Measurements from ENCODE around the gene PARP6.

PARP6 gene

DNA sequence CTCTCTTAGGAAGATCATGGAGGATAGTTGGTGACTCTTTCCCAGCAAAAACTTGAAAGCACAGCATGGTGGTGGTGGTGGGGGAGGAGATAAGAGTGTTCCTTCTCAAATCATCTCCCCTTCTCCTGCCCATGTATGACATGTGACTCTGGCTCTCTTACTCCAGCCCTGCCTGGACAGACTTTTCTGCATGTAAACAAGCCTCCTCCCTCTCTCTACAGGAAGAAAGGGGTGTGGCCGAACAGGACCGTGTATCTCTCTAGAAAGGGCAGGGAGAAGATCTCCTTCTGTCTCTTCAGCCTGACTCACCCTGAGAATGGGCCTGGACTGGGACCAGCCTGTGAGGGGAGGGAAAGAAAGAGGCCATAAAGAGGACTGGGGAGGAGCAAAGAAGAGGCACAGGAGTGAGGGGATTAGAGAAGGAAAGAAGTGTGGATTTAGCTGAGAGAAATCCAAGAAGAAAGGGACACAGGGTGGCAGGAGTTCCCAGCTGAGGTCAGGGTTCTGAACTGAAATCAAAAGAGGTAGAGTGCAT is 46.1 kb upstream of the PARP6 start:
- no peak overlapping the region for H2AFZ ChIP-seq (ENCODE audit: low read depth)
- no peaks in the 10 kb centered on the region for H4K20me1 ChIP-seq (ENCODE audit: insufficient read depth)
- H3K9ac ChIP-seq: no peak overlapping the region
- no peak overlapping the region for H3K27ac ChIP-seq
- TF ChIP-seq, protein P1, sequence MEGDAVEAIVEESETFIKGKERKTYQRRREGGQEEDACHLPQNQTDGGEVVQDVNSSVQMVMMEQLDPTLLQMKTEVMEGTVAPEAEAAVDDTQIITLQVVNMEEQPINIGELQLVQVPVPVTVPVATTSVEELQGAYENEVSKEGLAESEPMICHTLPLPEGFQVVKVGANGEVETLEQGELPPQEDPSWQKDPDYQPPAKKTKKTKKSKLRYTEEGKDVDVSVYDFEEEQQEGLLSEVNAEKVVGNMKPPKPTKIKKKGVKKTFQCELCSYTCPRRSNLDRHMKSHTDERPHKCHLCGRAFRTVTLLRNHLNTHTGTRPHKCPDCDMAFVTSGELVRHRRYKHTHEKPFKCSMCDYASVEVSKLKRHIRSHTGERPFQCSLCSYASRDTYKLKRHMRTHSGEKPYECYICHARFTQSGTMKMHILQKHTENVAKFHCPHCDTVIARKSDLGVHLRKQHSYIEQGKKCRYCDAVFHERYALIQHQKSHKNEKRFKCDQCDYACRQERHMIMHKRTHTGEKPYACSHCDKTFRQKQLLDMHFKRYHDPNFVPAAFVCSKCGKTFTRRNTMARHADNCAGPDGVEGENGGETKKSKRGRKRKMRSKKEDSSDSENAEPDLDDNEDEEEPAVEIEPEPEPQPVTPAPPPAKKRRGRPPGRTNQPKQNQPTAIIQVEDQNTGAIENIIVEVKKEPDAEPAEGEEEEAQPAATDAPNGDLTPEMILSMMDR (conservative IDR thresholded peaks at IDR 0.05; ENCODE audit: low read depth, low read length): no peak
- peaks cover 6% of the 10 kb centered on the region; the same call in 1 of the 2 replicates for H3K27me3 ChIP-seq (ENCODE audit: insufficient read depth, low read depth)
- H3K4me1 ChIP-seq (ENCODE audit: low read depth, poor library complexity, severe bottlenecking): peaks cover 10% of the 10 kb centered on the region
- no peak overlapping the region for H3K4me2 ChIP-seq
- no peaks in the 10 kb centered on the region for H3K36me3 ChIP-seq (ENCODE audit: insufficient read depth)
- H3K79me2 ChIP-seq (ENCODE audit: insufficient read depth, low read depth): no peaks in the 10 kb centered on the region
- H3K4me3 ChIP-seq (IDR thresholded peaks at IDR 0.05; ENCODE audit: insufficient read depth, low read depth, low read length): no peak overlapping the region

DNA sequence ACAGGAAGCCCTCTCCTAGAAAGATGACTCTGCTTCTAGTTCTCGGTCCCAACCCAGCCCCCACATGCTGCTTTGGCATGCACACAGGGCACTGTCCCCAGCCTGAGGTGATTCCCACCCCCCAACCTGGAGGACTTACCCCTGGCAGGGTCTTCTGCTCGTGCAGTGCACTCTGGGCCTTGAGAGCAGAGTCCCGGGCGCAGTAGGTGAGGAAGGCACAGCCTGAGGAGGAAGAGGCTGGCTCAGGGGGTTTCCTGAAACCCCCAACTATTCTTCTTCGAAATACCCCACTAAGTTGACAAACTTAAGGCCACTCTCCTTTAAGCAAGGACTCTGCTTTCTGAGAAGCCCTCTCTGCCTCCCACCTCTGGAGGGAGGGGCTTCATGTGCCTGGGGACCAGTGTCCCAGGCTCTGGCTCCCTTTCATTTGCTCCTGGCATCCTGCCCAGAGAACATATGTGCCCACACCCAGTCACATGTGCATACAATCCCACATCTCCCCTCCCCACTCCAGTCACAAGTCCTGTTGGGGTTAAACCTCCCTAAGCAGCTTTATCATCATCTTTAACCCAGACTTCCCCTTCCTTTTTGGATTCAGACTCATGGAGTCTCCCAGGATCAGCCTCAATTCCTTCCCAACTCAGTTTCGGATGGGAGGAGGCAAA is 43.5 kb upstream of the PARP6 start:
- H4K20me1 ChIP-seq (ENCODE audit: insufficient read depth): no peaks in the 10 kb centered on the region
- no peak overlapping the region for H3K27ac ChIP-seq
- H3K36me3 ChIP-seq (ENCODE audit: insufficient read depth): no peaks in the 10 kb centered on the region
- no peaks in the 10 kb centered on the region for H3K4me1 ChIP-seq (ENCODE audit: low read depth, poor library complexity, severe bottlenecking)
- peaks cover 6% of the 10 kb centered on the region; the same call in 1 of the 2 replicates for H3K27me3 ChIP-seq (ENCODE audit: insufficient read depth, low read depth)
- H3K4me3 ChIP-seq (IDR thresholded peaks at IDR 0.05; ENCODE audit: insufficient read depth, low read depth, low read length): no peak overlapping the region
- no peak overlapping the region for H3K4me2 ChIP-seq
- no peak overlapping the region for H3K9ac ChIP-seq
- TF ChIP-seq, protein P1 (conservative IDR thresholded peaks at IDR 0.05; ENCODE audit: low read depth, low read length): no peak
- H3K79me2 ChIP-seq (ENCODE audit: insufficient read depth, low read depth): no peaks in the 10 kb centered on the region
- H2AFZ ChIP-seq (ENCODE audit: low read depth): no peak overlapping the region

DNA sequence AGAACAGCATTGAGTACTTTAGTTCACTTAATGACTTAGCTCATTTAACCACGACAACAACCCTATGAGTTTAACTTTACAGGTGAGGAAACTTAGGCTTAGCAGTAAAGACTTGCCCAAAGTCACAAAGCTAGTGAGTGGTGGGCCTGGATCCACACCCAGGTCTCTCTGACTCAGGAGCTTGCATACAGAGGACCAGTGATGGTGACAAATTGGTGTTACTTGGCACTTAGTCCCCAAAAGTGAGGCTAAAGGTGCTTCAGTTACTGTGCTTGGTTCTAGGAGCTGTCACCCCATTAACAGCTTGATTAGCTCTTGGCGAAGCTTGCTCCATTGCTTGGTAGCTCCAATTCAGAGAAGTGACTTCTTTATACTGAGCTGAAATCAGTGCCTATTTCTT is 41.5 kb upstream of the PARP6 start:
- no peak overlapping the region for H3K4me3 ChIP-seq (IDR thresholded peaks at IDR 0.05; ENCODE audit: insufficient read depth, low read depth, low read length)
- H3K36me3 ChIP-seq (ENCODE audit: insufficient read depth): no peaks in the 10 kb centered on the region
- peaks cover 2% of the 10 kb centered on the region; the same call in 1 of the 2 replicates for H3K27me3 ChIP-seq (ENCODE audit: insufficient read depth, low read depth)
- no peak overlapping the region for H3K4me2 ChIP-seq
- no peak overlapping the region for H3K9ac ChIP-seq
- TF ChIP-seq, protein P1 (conservative IDR thresholded peaks at IDR 0.05; ENCODE audit: low read depth, low read length): no peak
- H3K4me1 ChIP-seq (ENCODE audit: low read depth, poor library complexity, severe bottlenecking): no peaks in the 10 kb centered on the region
- H3K79me2 ChIP-seq (ENCODE audit: insufficient read depth, low read depth): no peaks in the 10 kb centered on the region
- no peaks in the 10 kb centered on the region for H4K20me1 ChIP-seq (ENCODE audit: insufficient read depth)
- no peak overlapping the region for H2AFZ ChIP-seq (ENCODE audit: low read depth)
- H3K27ac ChIP-seq: no peak overlapping the region

DNA sequence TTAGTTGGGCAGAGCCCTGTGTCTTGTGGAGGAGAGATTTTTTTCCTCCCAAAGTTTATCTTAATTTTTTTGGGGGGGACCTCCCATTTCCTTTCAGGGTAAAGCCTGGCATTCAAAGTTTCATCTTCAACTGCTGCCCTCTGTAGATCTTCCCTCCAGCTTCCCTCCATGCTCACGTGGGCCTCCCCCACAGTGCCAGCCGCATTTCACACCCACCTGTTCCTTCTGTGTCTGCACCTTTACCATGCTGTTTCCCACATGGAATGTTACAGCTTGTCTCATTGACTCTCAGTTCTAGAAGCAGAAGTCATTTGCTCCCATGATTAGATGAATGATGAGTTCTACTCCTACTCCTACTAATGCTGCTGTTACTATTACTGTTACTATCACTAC is 41.1 kb upstream of the PARP6 start:
- Histone ChIP-seq H3K4me1 (ENCODE audit: low read depth, poor library complexity, severe bottlenecking) (no peaks in the 10 kb centered on the region), H3K79me2 (ENCODE audit: insufficient read depth, low read depth) (no peaks in the 10 kb centered on the region), H3K9ac (no peak overlapping the region), H3K4me2 (no peak overlapping the region), H4K20me1 (ENCODE audit: insufficient read depth) (no peaks in the 10 kb centered on the region), H3K36me3 (ENCODE audit: insufficient read depth) (no peaks in the 10 kb centered on the region), H3K27me3 (ENCODE audit: insufficient read depth, low read depth) (no peaks in the 10 kb centered on the region; the same call in 1 of the 2 replicates), H3K27ac (no peak overlapping the region), H2AFZ (ENCODE audit: low read depth) (no peak overlapping the region), H3K4me3 (IDR thresholded peaks at IDR 0.05; ENCODE audit: insufficient read depth, low read depth, low read length) (no peak overlapping the region)
- TF ChIP-seq, protein P1 (conservative IDR thresholded peaks at IDR 0.05; ENCODE audit: low read depth, low read length): no peak
